ENCODE data around the gene WNT3.

Gene WNT3

GRCh38 chr17:46792071-46792470, 26.4 kb downstream of the WNT3 start:
- H3K4me3 ChIP-seq (ENCODE audit: low read depth, low read length) = no peak overlapping the region
- H3K27me3 ChIP-seq (ENCODE audit: control insufficient read depth, insufficient read depth, low read length) = peaks cover 70% of the 10 kb centered on the region
- no peak overlapping the region for H3K9ac ChIP-seq (ENCODE audit: low read depth, low read length)
- H3K9me3 ChIP-seq (ENCODE audit: control insufficient read depth, insufficient read depth, low read length) = no peaks in the 10 kb centered on the region
- H3K4me1 ChIP-seq (ENCODE audit: control insufficient read depth, insufficient read depth, low read length) = peaks cover 3% of the 10 kb centered on the region
- H3K36me3 ChIP-seq (ENCODE audit: control insufficient read depth, insufficient read depth, low read length) = no peaks in the 10 kb centered on the region

- Histone ChIP-seq H3K9ac (ENCODE audit: low read depth, low read length) (no peak overlapping the region), H3K27me3 (ENCODE audit: control insufficient read depth, insufficient read depth, low read length) (peaks cover 73% of the 10 kb centered on the region), H3K4me1 (ENCODE audit: control insufficient read depth, insufficient read depth, low read length) (peaks cover 3% of the 10 kb centered on the region), H3K9me3 (ENCODE audit: control insufficient read depth, insufficient read depth, low read length) (no peaks in the 10 kb centered on the region), H3K4me3 (ENCODE audit: low read depth, low read length) (no peak overlapping the region), H3K36me3 (ENCODE audit: control insufficient read depth, insufficient read depth, low read length) (no peaks in the 10 kb centered on the region)
These were observed 27.0 kb downstream of the WNT3 start for GRCh38 chr17:46791531-46791930.

GRCh38 chr17:46790216-46790615, 28.3 kb downstream of the WNT3 start:
- no peak overlapping the region for H3K4me3 ChIP-seq (ENCODE audit: low read depth, low read length)
- H3K9ac ChIP-seq (ENCODE audit: low read depth, low read length) = no peak overlapping the region
- H3K36me3 ChIP-seq (ENCODE audit: control insufficient read depth, insufficient read depth, low read length) = no peaks in the 10 kb centered on the region
- H3K27me3 ChIP-seq (ENCODE audit: control insufficient read depth, insufficient read depth, low read length) = peaks cover 78% of the 10 kb centered on the region
- H3K9me3 ChIP-seq (ENCODE audit: control insufficient read depth, insufficient read depth, low read length) = no peaks in the 10 kb centered on the region
- H3K4me1 ChIP-seq (ENCODE audit: control insufficient read depth, insufficient read depth, low read length) = no peaks in the 10 kb centered on the region

- H3K4me3 ChIP-seq (ENCODE audit: low read depth, low read length) = no peak overlapping the region
- no peaks in the 10 kb centered on the region for H3K9me3 ChIP-seq (ENCODE audit: control insufficient read depth, insufficient read depth, low read length)
- H3K4me1 ChIP-seq (ENCODE audit: control insufficient read depth, insufficient read depth, low read length) = no peaks in the 10 kb centered on the region
- H3K9ac ChIP-seq (ENCODE audit: low read depth, low read length) = no peak overlapping the region
- peaks cover 82% of the 10 kb centered on the region for H3K27me3 ChIP-seq (ENCODE audit: control insufficient read depth, insufficient read depth, low read length)
- H3K36me3 ChIP-seq (ENCODE audit: control insufficient read depth, insufficient read depth, low read length) = no peaks in the 10 kb centered on the region
These were observed 28.9 kb downstream of the WNT3 start for GRCh38 chr17:46789610-46790009.

- Histone ChIP-seq H3K4me3 (ENCODE audit: low read depth, low read length) (no peak overlapping the region), H3K27me3 (ENCODE audit: control insufficient read depth, insufficient read depth, low read length) (peaks cover 74% of the 10 kb centered on the region), H3K9ac (ENCODE audit: low read depth, low read length) (no peak overlapping the region), H3K36me3 (ENCODE audit: control insufficient read depth, insufficient read depth, low read length) (no peaks in the 10 kb centered on the region), H3K4me1 (ENCODE audit: control insufficient read depth, insufficient read depth, low read length) (no peaks in the 10 kb centered on the region), H3K9me3 (ENCODE audit: control insufficient read depth, insufficient read depth, low read length) (no peaks in the 10 kb centered on the region)
These were observed 29.7 kb downstream of the WNT3 start for GRCh38 chr17:46788796-46789195.

GRCh38 chr17:46788300-46788699, 30.2 kb downstream of the WNT3 start:
- Histone ChIP-seq H3K4me1 (ENCODE audit: control insufficient read depth, insufficient read depth, low read length) (no peaks in the 10 kb centered on the region), H3K36me3 (ENCODE audit: control insufficient read depth, insufficient read depth, low read length) (no peaks in the 10 kb centered on the region), H3K9ac (ENCODE audit: low read depth, low read length) (no peak overlapping the region), H3K4me3 (ENCODE audit: low read depth, low read length) (no peak overlapping the region), H3K27me3 (ENCODE audit: control insufficient read depth, insufficient read depth, low read length) (peaks cover 72% of the 10 kb centered on the region), H3K9me3 (ENCODE audit: control insufficient read depth, insufficient read depth, low read length) (no peaks in the 10 kb centered on the region)

- no peaks in the 10 kb centered on the region for H3K4me1 ChIP-seq (ENCODE audit: control insufficient read depth, insufficient read depth, low read length)
- H3K4me3 ChIP-seq (ENCODE audit: low read depth, low read length) = no peak overlapping the region
- peaks cover 74% of the 10 kb centered on the region for H3K27me3 ChIP-seq (ENCODE audit: control insufficient read depth, insufficient read depth, low read length)
- H3K36me3 ChIP-seq (ENCODE audit: control insufficient read depth, insufficient read depth, low read length) = no peaks in the 10 kb centered on the region
- H3K9me3 ChIP-seq (ENCODE audit: control insufficient read depth, insufficient read depth, low read length) = no peaks in the 10 kb centered on the region
- H3K9ac ChIP-seq (ENCODE audit: low read depth, low read length) = no peak overlapping the region
These were observed 31.0 kb downstream of the WNT3 start for GRCh38 chr17:46787478-46787877.

GRCh38 chr17:46785696-46786095, 32.8 kb downstream of the WNT3 start:
- Histone ChIP-seq H3K4me1 (ENCODE audit: control insufficient read depth, insufficient read depth, low read length) (no peaks in the 10 kb centered on the region), H3K4me3 (ENCODE audit: low read depth, low read length) (no peak overlapping the region), H3K9ac (ENCODE audit: low read depth, low read length) (no peak overlapping the region)

GRCh38 chr17:46783031-46783593, 35.4 kb downstream of the WNT3 start:
- Histone ChIP-seq H3K9ac (ENCODE audit: low read depth, low read length) (no peak overlapping the region), H3K4me3 (ENCODE audit: low read depth, low read length) (no peak overlapping the region), H3K9me3 (ENCODE audit: control insufficient read depth, insufficient read depth, low read length) (no peaks in the 10 kb centered on the region), H3K36me3 (ENCODE audit: control insufficient read depth, insufficient read depth, low read length) (no peaks in the 10 kb centered on the region), H3K4me1 (ENCODE audit: control insufficient read depth, insufficient read depth, low read length) (no peaks in the 10 kb centered on the region), H3K27me3 (ENCODE audit: control insufficient read depth, insufficient read depth, low read length) (peaks cover 49% of the 10 kb centered on the region)

More at GRCh38 chr17:46785696-46786095, 32.8 kb downstream of the WNT3 start:
- Histone ChIP-seq H3K36me3 (ENCODE audit: control insufficient read depth, insufficient read depth, low read length) (no peaks in the 10 kb centered on the region), H3K27me3 (ENCODE audit: control insufficient read depth, insufficient read depth, low read length) (peaks cover 60% of the 10 kb centered on the region), H3K9me3 (ENCODE audit: control insufficient read depth, insufficient read depth, low read length) (no peaks in the 10 kb centered on the region)

- Histone ChIP-seq H3K4me1 (ENCODE audit: control insufficient read depth, insufficient read depth, low read length) (no peaks in the 10 kb centered on the region), H3K9me3 (ENCODE audit: control insufficient read depth, insufficient read depth, low read length) (no peaks in the 10 kb centered on the region), H3K9ac (ENCODE audit: low read depth, low read length) (no peak overlapping the region), H3K4me3 (ENCODE audit: low read depth, low read length) (no peak overlapping the region), H3K36me3 (ENCODE audit: control insufficient read depth, insufficient read depth, low read length) (no peaks in the 10 kb centered on the region), H3K27me3 (ENCODE audit: control insufficient read depth, insufficient read depth, low read length) (peaks cover 52% of the 10 kb centered on the region)
These were observed 36.1 kb downstream of the WNT3 start for GRCh38 chr17:46782250-46782953.

GRCh38 chr17:46780003-46780373, 38.5 kb downstream of the WNT3 start:
- no peak overlapping the region for H3K4me3 ChIP-seq (ENCODE audit: low read depth, low read length)
- H3K9ac ChIP-seq (ENCODE audit: low read depth, low read length) = no peak overlapping the region
- no peaks in the 10 kb centered on the region for H3K9me3 ChIP-seq (ENCODE audit: control insufficient read depth, insufficient read depth, low read length)
- H3K4me1 ChIP-seq (ENCODE audit: control insufficient read depth, insufficient read depth, low read length) = no peaks in the 10 kb centered on the region
- no peaks in the 10 kb centered on the region for H3K36me3 ChIP-seq (ENCODE audit: control insufficient read depth, insufficient read depth, low read length)
- H3K27me3 ChIP-seq (ENCODE audit: control insufficient read depth, insufficient read depth, low read length) = peaks cover 54% of the 10 kb centered on the region

Data from iPS-15b (cell line).